ENCODE data around the gene PTPRM. TPM values are rescaled to one million over a fixed set of nuclear protein-coding genes. Genes with fewer than 3 reads are reported as not detected.

PTPRM gene
- total and polyA plus RNA-seq, 2 experiments from 2014 or later: 1.6 to 5.3 TPM

DNA sequence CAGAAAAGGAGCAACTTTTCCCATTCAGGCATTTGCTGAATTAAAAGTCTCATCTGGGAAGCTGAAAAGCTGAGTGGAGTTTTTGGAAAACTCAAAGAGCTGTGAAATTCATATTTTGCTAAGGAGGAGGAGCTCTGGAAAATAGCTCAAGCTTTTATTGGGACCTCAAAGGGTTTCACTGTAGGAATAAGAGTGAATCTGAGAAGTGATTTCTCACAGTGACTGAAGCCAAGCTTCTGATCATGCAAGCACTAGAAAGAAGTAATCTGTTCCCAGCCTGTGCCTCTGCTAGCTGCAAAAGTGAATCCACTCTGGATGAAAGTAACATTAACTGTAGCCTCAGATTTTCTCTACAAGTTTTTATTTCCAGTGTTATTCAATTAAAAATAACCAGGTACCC lies 283.3 kb downstream of the PTPRM start:
- Mint-ChIP-seq H3K27ac (no peak overlapping the region), H3K36me3 (ENCODE audit: low read depth) (no peaks in the 10 kb centered on the region; the same call in 1 of the 3 replicates)
- TF ChIP-seq EZH2 (IDR thresholded peaks at IDR 0.05; ENCODE audit: low read depth, unreplicated experiment) (no peak), JUNB (IDR thresholded peaks at IDR 0.05; ENCODE audit: unreplicated experiment) (no peak), POLR2AphosphoS5 (IDR thresholded peaks at IDR 0.05; ENCODE audit: low read depth) (no peak), STAT1 (IDR thresholded peaks at IDR 0.05; ENCODE audit: unreplicated experiment) (no peak), ZNF331 (CRISPR knock-in tag; IDR thresholded peaks at IDR 0.05; ENCODE audit: low read depth) (no peak), ZNF114 (CRISPR knock-in tag; IDR thresholded peaks at IDR 0.05) (no peak), NANOG (IDR thresholded peaks at IDR 0.05; ENCODE audit: borderline replicate concordance) (no peak), CREB1 (CRISPR knock-in tag; IDR thresholded peaks at IDR 0.05; ENCODE audit: low read depth) (no peak), EZH2phosphoT487 (IDR thresholded peaks at IDR 0.05; ENCODE audit: unreplicated experiment) (no peak)
- TF ChIP-seq, protein P1, sequence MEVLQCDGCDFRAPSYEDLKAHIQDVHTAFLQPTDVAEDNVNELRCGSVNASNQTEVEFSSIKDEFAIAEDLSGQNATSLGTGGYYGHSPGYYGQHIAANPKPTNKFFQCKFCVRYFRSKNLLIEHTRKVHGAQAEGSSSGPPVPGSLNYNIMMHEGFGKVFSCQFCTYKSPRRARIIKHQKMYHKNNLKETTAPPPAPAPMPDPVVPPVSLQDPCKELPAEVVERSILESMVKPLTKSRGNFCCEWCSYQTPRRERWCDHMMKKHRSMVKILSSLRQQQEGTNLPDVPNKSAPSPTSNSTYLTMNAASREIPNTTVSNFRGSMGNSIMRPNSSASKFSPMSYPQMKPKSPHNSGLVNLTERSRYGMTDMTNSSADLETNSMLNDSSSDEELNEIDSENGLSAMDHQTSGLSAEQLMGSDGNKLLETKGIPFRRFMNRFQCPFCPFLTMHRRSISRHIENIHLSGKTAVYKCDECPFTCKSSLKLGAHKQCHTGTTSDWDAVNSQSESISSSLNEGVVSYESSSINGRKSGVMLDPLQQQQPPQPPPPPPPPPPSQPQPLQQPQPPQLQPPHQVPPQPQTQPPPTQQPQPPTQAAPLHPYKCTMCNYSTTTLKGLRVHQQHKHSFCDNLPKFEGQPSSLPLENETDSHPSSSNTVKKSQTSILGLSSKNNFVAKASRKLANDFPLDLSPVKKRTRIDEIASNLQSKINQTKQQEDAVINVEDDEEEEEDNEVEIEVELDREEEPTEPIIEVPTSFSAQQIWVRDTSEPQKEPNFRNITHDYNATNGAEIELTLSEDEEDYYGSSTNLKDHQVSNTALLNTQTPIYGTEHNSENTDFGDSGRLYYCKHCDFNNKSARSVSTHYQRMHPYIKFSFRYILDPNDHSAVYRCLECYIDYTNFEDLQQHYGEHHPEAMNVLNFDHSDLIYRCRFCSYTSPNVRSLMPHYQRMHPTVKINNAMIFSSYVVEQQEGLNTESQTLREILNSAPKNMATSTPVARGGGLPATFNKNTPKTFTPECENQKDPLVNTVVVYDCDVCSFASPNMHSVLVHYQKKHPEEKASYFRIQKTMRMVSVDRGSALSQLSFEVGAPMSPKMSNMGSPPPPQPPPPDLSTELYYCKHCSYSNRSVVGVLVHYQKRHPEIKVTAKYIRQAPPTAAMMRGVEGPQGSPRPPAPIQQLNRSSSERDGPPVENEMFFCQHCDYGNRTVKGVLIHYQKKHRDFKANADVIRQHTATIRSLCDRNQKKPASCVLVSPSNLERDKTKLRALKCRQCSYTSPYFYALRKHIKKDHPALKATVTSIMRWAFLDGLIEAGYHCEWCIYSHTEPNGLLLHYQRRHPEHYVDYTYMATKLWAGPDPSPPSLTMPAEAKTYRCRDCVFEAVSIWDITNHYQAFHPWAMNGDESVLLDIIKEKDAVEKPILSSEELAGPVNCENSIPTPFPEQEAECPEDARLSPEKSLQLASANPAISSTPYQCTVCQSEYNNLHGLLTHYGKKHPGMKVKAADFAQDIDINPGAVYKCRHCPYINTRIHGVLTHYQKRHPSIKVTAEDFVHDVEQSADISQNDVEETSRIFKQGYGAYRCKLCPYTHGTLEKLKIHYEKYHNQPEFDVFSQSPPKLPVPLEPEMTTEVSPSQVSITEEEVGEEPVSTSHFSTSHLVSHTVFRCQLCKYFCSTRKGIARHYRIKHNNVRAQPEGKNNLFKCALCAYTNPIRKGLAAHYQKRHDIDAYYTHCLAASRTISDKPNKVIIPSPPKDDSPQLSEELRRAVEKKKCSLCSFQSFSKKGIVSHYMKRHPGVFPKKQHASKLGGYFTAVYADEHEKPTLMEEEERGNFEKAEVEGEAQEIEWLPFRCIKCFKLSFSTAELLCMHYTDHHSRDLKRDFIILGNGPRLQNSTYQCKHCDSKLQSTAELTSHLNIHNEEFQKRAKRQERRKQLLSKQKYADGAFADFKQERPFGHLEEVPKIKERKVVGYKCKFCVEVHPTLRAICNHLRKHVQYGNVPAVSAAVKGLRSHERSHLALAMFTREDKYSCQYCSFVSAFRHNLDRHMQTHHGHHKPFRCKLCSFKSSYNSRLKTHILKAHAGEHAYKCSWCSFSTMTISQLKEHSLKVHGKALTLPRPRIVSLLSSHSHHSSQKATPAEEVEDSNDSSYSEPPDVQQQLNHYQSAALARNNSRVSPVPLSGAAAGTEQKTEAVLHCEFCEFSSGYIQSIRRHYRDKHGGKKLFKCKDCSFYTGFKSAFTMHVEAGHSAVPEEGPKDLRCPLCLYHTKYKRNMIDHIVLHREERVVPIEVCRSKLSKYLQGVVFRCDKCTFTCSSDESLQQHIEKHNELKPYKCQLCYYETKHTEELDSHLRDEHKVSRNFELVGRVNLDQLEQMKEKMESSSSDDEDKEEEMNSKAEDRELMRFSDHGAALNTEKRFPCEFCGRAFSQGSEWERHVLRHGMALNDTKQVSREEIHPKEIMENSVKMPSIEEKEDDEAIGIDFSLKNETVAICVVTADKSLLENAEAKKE (CRISPR knock-in tag; IDR thresholded peaks at IDR 0.05): no peak
- TF ChIP-seq, protein P2, sequence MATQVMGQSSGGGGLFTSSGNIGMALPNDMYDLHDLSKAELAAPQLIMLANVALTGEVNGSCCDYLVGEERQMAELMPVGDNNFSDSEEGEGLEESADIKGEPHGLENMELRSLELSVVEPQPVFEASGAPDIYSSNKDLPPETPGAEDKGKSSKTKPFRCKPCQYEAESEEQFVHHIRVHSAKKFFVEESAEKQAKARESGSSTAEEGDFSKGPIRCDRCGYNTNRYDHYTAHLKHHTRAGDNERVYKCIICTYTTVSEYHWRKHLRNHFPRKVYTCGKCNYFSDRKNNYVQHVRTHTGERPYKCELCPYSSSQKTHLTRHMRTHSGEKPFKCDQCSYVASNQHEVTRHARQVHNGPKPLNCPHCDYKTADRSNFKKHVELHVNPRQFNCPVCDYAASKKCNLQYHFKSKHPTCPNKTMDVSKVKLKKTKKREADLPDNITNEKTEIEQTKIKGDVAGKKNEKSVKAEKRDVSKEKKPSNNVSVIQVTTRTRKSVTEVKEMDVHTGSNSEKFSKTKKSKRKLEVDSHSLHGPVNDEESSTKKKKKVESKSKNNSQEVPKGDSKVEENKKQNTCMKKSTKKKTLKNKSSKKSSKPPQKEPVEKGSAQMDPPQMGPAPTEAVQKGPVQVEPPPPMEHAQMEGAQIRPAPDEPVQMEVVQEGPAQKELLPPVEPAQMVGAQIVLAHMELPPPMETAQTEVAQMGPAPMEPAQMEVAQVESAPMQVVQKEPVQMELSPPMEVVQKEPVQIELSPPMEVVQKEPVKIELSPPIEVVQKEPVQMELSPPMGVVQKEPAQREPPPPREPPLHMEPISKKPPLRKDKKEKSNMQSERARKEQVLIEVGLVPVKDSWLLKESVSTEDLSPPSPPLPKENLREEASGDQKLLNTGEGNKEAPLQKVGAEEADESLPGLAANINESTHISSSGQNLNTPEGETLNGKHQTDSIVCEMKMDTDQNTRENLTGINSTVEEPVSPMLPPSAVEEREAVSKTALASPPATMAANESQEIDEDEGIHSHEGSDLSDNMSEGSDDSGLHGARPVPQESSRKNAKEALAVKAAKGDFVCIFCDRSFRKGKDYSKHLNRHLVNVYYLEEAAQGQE (IDR thresholded peaks at IDR 0.05; ENCODE audit: unreplicated experiment): no peak
- TF ChIP-seq, protein P3, sequence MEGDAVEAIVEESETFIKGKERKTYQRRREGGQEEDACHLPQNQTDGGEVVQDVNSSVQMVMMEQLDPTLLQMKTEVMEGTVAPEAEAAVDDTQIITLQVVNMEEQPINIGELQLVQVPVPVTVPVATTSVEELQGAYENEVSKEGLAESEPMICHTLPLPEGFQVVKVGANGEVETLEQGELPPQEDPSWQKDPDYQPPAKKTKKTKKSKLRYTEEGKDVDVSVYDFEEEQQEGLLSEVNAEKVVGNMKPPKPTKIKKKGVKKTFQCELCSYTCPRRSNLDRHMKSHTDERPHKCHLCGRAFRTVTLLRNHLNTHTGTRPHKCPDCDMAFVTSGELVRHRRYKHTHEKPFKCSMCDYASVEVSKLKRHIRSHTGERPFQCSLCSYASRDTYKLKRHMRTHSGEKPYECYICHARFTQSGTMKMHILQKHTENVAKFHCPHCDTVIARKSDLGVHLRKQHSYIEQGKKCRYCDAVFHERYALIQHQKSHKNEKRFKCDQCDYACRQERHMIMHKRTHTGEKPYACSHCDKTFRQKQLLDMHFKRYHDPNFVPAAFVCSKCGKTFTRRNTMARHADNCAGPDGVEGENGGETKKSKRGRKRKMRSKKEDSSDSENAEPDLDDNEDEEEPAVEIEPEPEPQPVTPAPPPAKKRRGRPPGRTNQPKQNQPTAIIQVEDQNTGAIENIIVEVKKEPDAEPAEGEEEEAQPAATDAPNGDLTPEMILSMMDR (conservative IDR thresholded peaks at IDR 0.05; ENCODE audit: low read depth in 2 of 2): no peak
- TF ChIP-seq, protein P4, sequence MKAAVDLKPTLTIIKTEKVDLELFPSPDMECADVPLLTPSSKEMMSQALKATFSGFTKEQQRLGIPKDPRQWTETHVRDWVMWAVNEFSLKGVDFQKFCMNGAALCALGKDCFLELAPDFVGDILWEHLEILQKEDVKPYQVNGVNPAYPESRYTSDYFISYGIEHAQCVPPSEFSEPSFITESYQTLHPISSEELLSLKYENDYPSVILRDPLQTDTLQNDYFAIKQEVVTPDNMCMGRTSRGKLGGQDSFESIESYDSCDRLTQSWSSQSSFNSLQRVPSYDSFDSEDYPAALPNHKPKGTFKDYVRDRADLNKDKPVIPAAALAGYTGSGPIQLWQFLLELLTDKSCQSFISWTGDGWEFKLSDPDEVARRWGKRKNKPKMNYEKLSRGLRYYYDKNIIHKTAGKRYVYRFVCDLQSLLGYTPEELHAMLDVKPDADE (IDR thresholded peaks at IDR 0.05): no peak

More for the DNA sequence above, 283.3 kb downstream of the PTPRM start:
- H3K9me3 Mint-ChIP-seq: peaks cover 12% of the 10 kb centered on the region
- ATAC-seq: no peak
- Histone ChIP-seq H3K27ac (ENCODE audit: low read depth) (no peak overlapping the region), H3F3A (replicated peaks; ENCODE audit: low read depth) (no peaks in the 10 kb centered on the region), H2AFZ (no peak overlapping the region), H3K36me3 (ENCODE audit: insufficient read depth) (no peaks in the 10 kb centered on the region), H3K79me2 (replicated peaks; ENCODE audit: insufficient read depth) (no peaks in the 10 kb centered on the region), H4K20me1 (replicated peaks; ENCODE audit: insufficient read depth) (no peaks in the 10 kb centered on the region), H3K4me2 (no peak overlapping the region), H3K27me3 (ENCODE audit: insufficient read depth) (no peaks in the 10 kb centered on the region), H3K4me1 (ENCODE audit: insufficient read depth) (no peaks in the 10 kb centered on the region), H3K4me3 (no peak overlapping the region), H3K9me2 (ENCODE audit: insufficient read depth) (no peaks in the 10 kb centered on the region)
- H3K4me1 Mint-ChIP-seq: peaks cover 6% of the 10 kb centered on the region; the same call in 2 of the 3 replicates
- H3K27me3 Mint-ChIP-seq (ENCODE audit: insufficient read depth, low read depth, poor library complexity): peaks cover 2% of the 10 kb centered on the region
- no peak for DNase-seq (ENCODE audit: low spot score)
- H3K4me3 Mint-ChIP-seq: no peak overlapping the region
